Upper lobe of right lung (tissue), 1 donor: ENCODE results near the gene NAGK. TPM values are rescaled to one million over a fixed set of nuclear protein-coding genes. Genes with fewer than 3 reads are reported as not detected.

Experiments used
- ATAC-seq: fragments of 200-7000 bp; cut with Tn5 transposase; one replicate; pipeline ENCODE4 v1.9.1; 2020; ENCODE audit warnings: mild to moderate bottlenecking, moderate library complexity
- DNase-seq: peaks from one replicate; pipeline ENCODE4 v3.0.0-alpha.2; 2020
- H3K27ac ChIP-seq: fragments of 200-600 bp; one replicate; pipeline ENCODE4 v1.8.0; 2022
- H3K27me3 ChIP-seq: fragments of 200-600 bp; one replicate; pipeline ENCODE4 v1.8.0; 2022; ENCODE audit warnings: mild to moderate bottlenecking
- H3K36me3 ChIP-seq: fragments of 200-600 bp; one replicate; pipeline ENCODE4 v1.8.0; 2022
- H3K4me1 ChIP-seq: fragments of 200-600 bp; one replicate; pipeline ENCODE4 v1.8.0; 2022
- H3K4me3 ChIP-seq: fragments of 200-600 bp; one replicate; pipeline ENCODE4 v1.8.0; 2022; ENCODE audit warnings: mild to moderate bottlenecking
- H3K9me3 ChIP-seq: fragments of 200-600 bp; one replicate; pipeline ENCODE4 v1.8.0; 2022
- CTCF ChIP-seq: fragments of 200-600 bp; IDR thresholded peaks from one replicate; pipeline ENCODE4 v1.8.0; 2022; ENCODE audit warnings: antibody characterized with exemption
- intact Hi-C: fragments of 100-400 bp; cut with DNase I; formaldehyde crosslinking; loops from one replicate; pipeline ENCODE4 v1.11.0; 2022
- total RNA-seq: library from RNA; stranded (reverse); fragmentation: NEBNext Ultra II Directional; extraction: Animal tissue kit (Norgen Biotek cat#: 25700); gene quantifications from one replicate; pipeline ENCODE4 v1.2.1, GENCODE V29; 2021
- donor health status: DM: no; HTN: yes; CAD: no; lungs with severe emphysema.

Gene NAGK
- total RNA-seq, 1 donor from 2014 or later, result 126 TPM

DNA sequence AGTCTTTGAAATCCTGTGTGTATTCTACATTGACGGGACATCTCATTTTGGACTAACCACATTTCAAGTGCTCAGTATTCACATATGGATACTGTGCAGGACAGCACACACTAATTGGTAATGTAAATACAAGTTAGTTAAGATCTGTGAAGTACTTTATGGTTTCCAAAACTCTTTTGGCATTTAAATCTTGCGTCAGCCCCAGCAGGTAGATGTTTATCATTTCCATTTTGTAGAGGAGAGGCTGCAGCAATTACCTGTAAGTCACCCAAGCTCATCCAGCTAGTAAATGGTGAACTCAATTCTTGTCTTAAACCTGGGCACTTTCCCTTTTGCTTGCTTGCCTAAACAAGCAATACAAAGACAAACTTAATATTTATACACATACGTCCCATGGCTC lies 1.6 kb upstream of the NAGK start:
- peaks cover 24% of the 10 kb centered on the region for H3K4me1 ChIP-seq
- H3K9me3 ChIP-seq, result no peaks in the 10 kb centered on the region
- no peaks in the 10 kb centered on the region for H3K36me3 ChIP-seq
- TF ChIP-seq CTCF, result no peak
- no peak overlapping the region for H3K27ac ChIP-seq
- DNase-seq (no peak), ATAC-seq (no peak)
- intact Hi-C loops, result no loop called here
- H3K27me3 ChIP-seq, result no peaks in the 10 kb centered on the region
- H3K4me3 ChIP-seq, result no peak overlapping the region

GRCh38 chr2:71067567-71068217 lies 756 bp upstream of the NAGK start:
- Histone ChIP-seq H3K36me3 (peaks cover 4% of the 10 kb centered on the region), H3K27me3 (no peaks in the 10 kb centered on the region), H3K27ac (peak overlapping the region; percentile 94), H3K9me3 (no peaks in the 10 kb centered on the region), H3K4me1 (peaks cover 25% of the 10 kb centered on the region), H3K4me3 (peak overlapping the region; percentile 68)
- ATAC-seq, result peak; percentile 8
- intact Hi-C loops, result no loop called here
- no peak for TF ChIP-seq CTCF
- peak; percentile 69 for DNase-seq

- Histone ChIP-seq H3K36me3 (peaks cover 21% of the 10 kb centered on the region), H3K27ac (no peak overlapping the region), H3K9me3 (no peaks in the 10 kb centered on the region), H3K27me3 (no peaks in the 10 kb centered on the region), H3K4me3 (peak overlapping the region; percentile 68), H3K4me1 (peaks cover 25% of the 10 kb centered on the region)
- no peak for DNase-seq
- ATAC-seq, result no peak
- intact Hi-C loops, result no loop called here
- no peak for TF ChIP-seq CTCF
Observed at GRCh38 chr2:71069376-71069775, 928 bp downstream of the NAGK start.

- H3K27ac ChIP-seq, result no peak overlapping the region
- peak; percentile 13 for TF ChIP-seq CTCF
- peaks cover 32% of the 10 kb centered on the region for H3K36me3 ChIP-seq
- no peaks in the 10 kb centered on the region for H3K9me3 ChIP-seq
- H3K27me3 ChIP-seq, result no peaks in the 10 kb centered on the region
- peaks cover 25% of the 10 kb centered on the region for H3K4me1 ChIP-seq
- peak overlapping the region; percentile 68 for H3K4me3 ChIP-seq
- DNase-seq, result no peak
- no peak for ATAC-seq
- intact Hi-C loops, result no loop called here
Observed at GRCh38 chr2:71070294-71071093, 2.0 kb downstream of the NAGK start.

GRCh38 chr2:71071681-71072398 lies 3.4 kb downstream of the NAGK start:
- TF ChIP-seq CTCF, result no peak
- no peak for DNase-seq
- no peaks in the 10 kb centered on the region for H3K9me3 ChIP-seq
- peak overlapping the region; percentile 39 for H3K27ac ChIP-seq
- H3K36me3 ChIP-seq, result peaks cover 45% of the 10 kb centered on the region
- H3K4me1 ChIP-seq, result peaks cover 25% of the 10 kb centered on the region
- peak; percentile 23 for ATAC-seq
- H3K4me3 ChIP-seq, result no peak overlapping the region
- intact Hi-C loops, result no loop called here
- H3K27me3 ChIP-seq, result no peaks in the 10 kb centered on the region
